GM23338 (cell line): Measurements from ENCODE around the gene ABCB11.

Source experiments
- CTCF ChIP-seq, 2 experiments: fragments of 200-600 bp in 1 of 2; sonication (generic) in 1 of 2; conservative IDR thresholded peaks; 2 replicates each; pipeline versions ENCODE4 v1.5.1 to v1.6.1; 2016 to 2017; ENCODE audit warnings: antibody characterized with exemption in 2 of 2, low read depth in 2 of 2, mild to moderate bottlenecking in 2 of 2, moderate library complexity in 1 of 2
- EZH2 ChIP-seq: fragments of 200-600 bp; sonication (generic); IDR thresholded peaks from one replicate; pipeline ENCODE4 v1.8.0; 2017; ENCODE audit warnings: antibody characterized with exemption, mild to moderate bottlenecking, low read depth; ENCODE audit not compliant: unreplicated experiment
- POLR2AphosphoS5 ChIP-seq: IDR thresholded peaks from 2 replicates; pipeline ENCODE4 v1.6.1; 2016; ENCODE audit warnings: antibody characterized with exemption, low read depth

GRCh38 chr2:168952424-168952823 is 78.7 kb downstream of the ABCB11 start:
- TF ChIP-seq CTCF (conservative IDR thresholded peaks at IDR 0.05; ENCODE audit: low read depth in 2 of 2), result no peak
- no peak for TF ChIP-seq POLR2AphosphoS5
- TF ChIP-seq EZH2, result no peak
